ENCODE data around the gene FLVCR2. TPM values are rescaled to one million over a fixed set of nuclear protein-coding genes. Genes with fewer than 3 reads are reported as not detected.

FLVCR2 gene
- total and polyA plus RNA-seq, 2 donors from 2014 or later = 7.1 to 17.0 TPM

DNA sequence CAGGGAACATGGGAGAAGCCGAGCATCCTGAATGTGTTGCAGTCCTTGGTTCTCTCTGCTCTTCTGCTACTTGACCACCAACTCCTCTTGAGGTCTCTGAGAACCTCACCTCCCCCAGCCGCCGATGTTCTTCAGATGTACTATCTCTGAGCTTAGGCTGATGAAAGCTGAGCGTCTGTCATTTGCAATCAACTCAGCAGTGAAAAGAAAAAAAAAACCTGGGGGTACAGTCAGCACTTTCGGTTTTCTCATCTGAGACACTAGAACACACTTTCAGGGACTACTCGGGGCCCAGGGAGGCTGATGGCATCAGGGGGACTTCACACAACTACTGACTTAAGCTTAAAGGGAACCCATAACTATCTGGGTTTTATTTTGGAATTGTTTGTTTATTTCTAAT lies 9.6 kb upstream of the FLVCR2 start:
- DNase-seq = no peak
- Histone ChIP-seq H3K27me3 (ENCODE audit: control insufficient read depth, insufficient read depth, low read length) (no peaks in the 10 kb centered on the region), H3K4me1 (ENCODE audit: control insufficient read depth in 2 of 3, insufficient read depth in 2 of 3, low read depth in 1 of 3, low read length in 3 of 3) (peaks cover 0 to 2% (median 0%) of the 10 kb centered on the region in 3 donors), H3K4me3 (ENCODE audit: low read length in 3 of 3) (no peak overlapping the region), H3K9me3 (ENCODE audit: control insufficient read depth in 2 of 3, insufficient read depth in 1 of 3, low read length in 3 of 3) (no peaks in the 10 kb centered on the region), H3K9ac (ENCODE audit: low read length in 3 of 3) (no peak overlapping the region), H3K27ac (ENCODE audit: low read depth in 2 of 2, low read length in 2 of 2) (no peak overlapping the region), H3K36me3 (ENCODE audit: control insufficient read depth in 2 of 3, insufficient read depth in 3 of 3, low read length in 3 of 3) (no peaks in the 10 kb centered on the region)
- TF ChIP-seq, protein P1, sequence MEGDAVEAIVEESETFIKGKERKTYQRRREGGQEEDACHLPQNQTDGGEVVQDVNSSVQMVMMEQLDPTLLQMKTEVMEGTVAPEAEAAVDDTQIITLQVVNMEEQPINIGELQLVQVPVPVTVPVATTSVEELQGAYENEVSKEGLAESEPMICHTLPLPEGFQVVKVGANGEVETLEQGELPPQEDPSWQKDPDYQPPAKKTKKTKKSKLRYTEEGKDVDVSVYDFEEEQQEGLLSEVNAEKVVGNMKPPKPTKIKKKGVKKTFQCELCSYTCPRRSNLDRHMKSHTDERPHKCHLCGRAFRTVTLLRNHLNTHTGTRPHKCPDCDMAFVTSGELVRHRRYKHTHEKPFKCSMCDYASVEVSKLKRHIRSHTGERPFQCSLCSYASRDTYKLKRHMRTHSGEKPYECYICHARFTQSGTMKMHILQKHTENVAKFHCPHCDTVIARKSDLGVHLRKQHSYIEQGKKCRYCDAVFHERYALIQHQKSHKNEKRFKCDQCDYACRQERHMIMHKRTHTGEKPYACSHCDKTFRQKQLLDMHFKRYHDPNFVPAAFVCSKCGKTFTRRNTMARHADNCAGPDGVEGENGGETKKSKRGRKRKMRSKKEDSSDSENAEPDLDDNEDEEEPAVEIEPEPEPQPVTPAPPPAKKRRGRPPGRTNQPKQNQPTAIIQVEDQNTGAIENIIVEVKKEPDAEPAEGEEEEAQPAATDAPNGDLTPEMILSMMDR (IDR thresholded peaks at IDR 0.05; ENCODE audit: borderline replicate concordance, extremely low read depth, insufficient read depth) = no peak
- no peak for FAIRE-seq
- intact Hi-C loops (cut with DNase I) = no loop called here

DNA sequence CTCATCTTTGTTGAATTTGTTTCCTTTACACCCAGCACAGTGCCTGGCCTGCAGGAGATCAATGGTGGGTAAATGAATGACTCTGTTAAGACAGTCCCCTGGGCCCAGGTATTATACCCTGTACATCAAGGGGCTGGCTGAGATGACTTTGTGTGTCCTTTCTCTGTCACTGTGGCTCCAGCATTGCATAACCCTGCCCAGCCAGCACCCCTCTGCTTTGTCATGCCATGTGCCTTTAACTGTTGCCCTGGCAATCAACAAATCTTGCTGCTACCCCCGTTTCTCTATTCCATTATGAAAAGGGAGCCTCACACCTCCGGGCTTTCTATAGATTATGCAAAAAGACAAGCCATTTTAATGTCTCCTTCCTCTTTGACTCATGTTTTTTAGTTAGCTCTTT lies 7.6 kb upstream of the FLVCR2 start:
- Histone ChIP-seq H3K27ac (ENCODE audit: low read depth in 2 of 2, low read length in 2 of 2) (no peak overlapping the region), H3K4me3 (ENCODE audit: low read length in 3 of 3) (no peak overlapping the region), H3K36me3 (ENCODE audit: control insufficient read depth in 2 of 3, insufficient read depth in 3 of 3, low read length in 3 of 3) (no peaks in the 10 kb centered on the region), H3K9ac (ENCODE audit: low read length in 3 of 3) (no peak overlapping the region), H3K4me1 (ENCODE audit: control insufficient read depth in 2 of 3, insufficient read depth in 2 of 3, low read depth in 1 of 3, low read length in 3 of 3) (peaks cover 0 to 2% (median 0%) of the 10 kb centered on the region in 3 donors), H3K27me3 (ENCODE audit: control insufficient read depth, insufficient read depth, low read length) (no peaks in the 10 kb centered on the region), H3K9me3 (ENCODE audit: control insufficient read depth in 2 of 3, insufficient read depth in 1 of 3, low read length in 3 of 3) (no peaks in the 10 kb centered on the region)
- FAIRE-seq (no peak), DNase-seq (no peak)
- intact Hi-C loops (cut with DNase I) = no loop called here
- TF ChIP-seq, protein P1 (IDR thresholded peaks at IDR 0.05; ENCODE audit: borderline replicate concordance, extremely low read depth, insufficient read depth) = no peak

DNA sequence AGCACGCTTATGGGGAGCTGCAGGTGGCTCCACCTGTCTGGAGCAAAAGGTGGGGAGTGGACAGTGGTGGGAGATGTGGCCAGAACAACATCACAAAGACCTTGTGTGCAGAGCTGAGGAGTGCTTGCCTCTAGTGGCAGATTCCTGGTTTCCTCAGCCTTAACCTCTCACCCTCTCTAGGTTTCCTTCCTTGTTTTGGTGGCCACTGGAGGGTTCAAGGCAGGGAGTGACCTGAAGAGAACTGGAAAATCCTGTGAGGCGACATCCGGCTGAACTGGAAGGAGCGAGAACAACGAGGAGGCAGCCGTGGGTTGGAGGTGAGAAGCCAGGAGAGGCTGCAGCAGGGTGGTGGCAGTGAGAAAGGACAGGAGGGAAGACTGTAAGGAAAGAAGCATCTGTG lies 6.3 kb upstream of the FLVCR2 start:
- no peak overlapping the region for H3K4me3 ChIP-seq (ENCODE audit: low read length in 3 of 3)
- no peak for DNase-seq
- H3K4me1 ChIP-seq (ENCODE audit: control insufficient read depth in 2 of 3, insufficient read depth in 2 of 3, low read depth in 1 of 3, low read length in 3 of 3) = peaks cover 0 to 2% (median 0%) of the 10 kb centered on the region in 3 donors
- no peaks in the 10 kb centered on the region for H3K36me3 ChIP-seq (ENCODE audit: control insufficient read depth in 2 of 3, insufficient read depth in 3 of 3, low read length in 3 of 3)
- H3K27ac ChIP-seq (ENCODE audit: low read depth in 2 of 2, low read length in 2 of 2) = no peak overlapping the region
- intact Hi-C loops (cut with DNase I) = no loop called here
- H3K9me3 ChIP-seq (ENCODE audit: control insufficient read depth in 2 of 3, insufficient read depth in 1 of 3, low read length in 3 of 3) = no peaks in the 10 kb centered on the region
- no peaks in the 10 kb centered on the region for H3K27me3 ChIP-seq (ENCODE audit: control insufficient read depth, insufficient read depth, low read length)
- TF ChIP-seq, protein P1 (IDR thresholded peaks at IDR 0.05; ENCODE audit: borderline replicate concordance, extremely low read depth, insufficient read depth) = no peak
- FAIRE-seq = no peak
- no peak overlapping the region for H3K9ac ChIP-seq (ENCODE audit: low read length in 3 of 3)

DNA sequence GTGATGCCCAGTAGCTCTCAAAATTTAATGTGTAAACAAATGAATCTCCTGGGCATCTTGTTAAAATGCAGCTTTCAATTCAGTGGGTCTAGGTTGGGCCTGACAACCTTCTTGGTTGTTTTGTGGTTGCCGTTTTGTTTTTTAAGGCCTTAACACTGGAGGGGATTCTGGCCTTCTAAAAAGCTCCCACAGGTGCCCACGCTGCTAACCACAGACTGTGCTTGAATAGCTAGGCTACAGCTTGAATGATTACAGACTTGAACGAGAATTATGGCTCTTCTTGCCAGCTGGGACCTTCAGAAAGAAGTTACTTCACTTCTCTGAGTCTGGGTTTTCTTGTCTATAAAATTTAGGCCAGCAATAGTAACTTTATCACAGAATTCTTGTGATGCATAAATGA lies 1.3 kb upstream of the FLVCR2 start:
- Histone ChIP-seq H3K27me3 (ENCODE audit: control insufficient read depth, insufficient read depth, low read length) (no peaks in the 10 kb centered on the region), H3K27ac (ENCODE audit: low read depth in 2 of 2, low read length in 2 of 2) (no peak overlapping the region), H3K9me3 (ENCODE audit: control insufficient read depth in 2 of 3, insufficient read depth in 1 of 3, low read length in 3 of 3) (no peaks in the 10 kb centered on the region), H3K9ac (ENCODE audit: low read length in 3 of 3) (no peak overlapping the region), H3K36me3 (ENCODE audit: control insufficient read depth in 2 of 3, insufficient read depth in 3 of 3, low read length in 3 of 3) (no peaks in the 10 kb centered on the region), H3K4me1 (ENCODE audit: control insufficient read depth in 2 of 3, insufficient read depth in 2 of 3, low read depth in 1 of 3, low read length in 3 of 3) (peaks cover 0 to 10% (median 4%) of the 10 kb centered on the region in 3 donors), H3K4me3 (ENCODE audit: low read length in 3 of 3) (no peak overlapping the region)
- DNase-seq (no peak), FAIRE-seq (no peak)
- intact Hi-C loops (cut with DNase I) = loop anchor here (5.0 kb wide), 1 partner anchor 75 kb away; no protein-coding TSS in a partner anchor
- TF ChIP-seq, protein P1 (IDR thresholded peaks at IDR 0.05; ENCODE audit: borderline replicate concordance, extremely low read depth, insufficient read depth) = no peak
